GM21529 (cell line): ENCODE results near the gene TFCP2L1.

Experiments
- ATAC-seq: cut with Tn5 transposase; IDR thresholded peaks from one replicate; pipeline ENCODE4 v1.9.1; 2021; ENCODE audit not compliant: unreplicated experiment

TFCP2L1 gene

GRCh38 chr2:121243821-121244460 is 41.1 kb downstream of the TFCP2L1 start:
- no peak for ATAC-seq

- no peak for ATAC-seq
Measured at GRCh38 chr2:121242976-121243375, 42.0 kb downstream of the TFCP2L1 start.

- ATAC-seq, result no peak
Measured at GRCh38 chr2:121242175-121242875, 42.7 kb downstream of the TFCP2L1 start.

GRCh38 chr2:121241466-121241865 is 43.5 kb downstream of the TFCP2L1 start:
- ATAC-seq, result no peak

DNA sequence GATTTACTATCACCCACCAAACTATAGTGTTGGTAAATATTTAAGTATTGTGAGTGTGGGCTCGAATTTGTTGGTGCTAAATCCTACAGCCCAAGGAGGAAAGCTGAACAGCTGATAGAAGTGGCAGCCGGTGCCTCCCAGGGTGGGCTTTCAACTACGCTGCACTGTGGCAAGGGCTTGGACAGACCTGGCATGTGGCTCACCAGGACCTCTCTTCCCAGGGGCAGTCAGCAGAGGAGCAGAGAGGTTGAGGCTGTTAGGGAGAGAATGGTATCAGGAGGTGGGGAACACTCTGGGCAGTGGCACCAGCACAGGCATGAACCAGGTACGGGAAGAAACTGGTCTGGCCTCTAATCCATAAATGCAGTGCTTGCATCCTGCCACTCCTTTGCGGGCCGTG is 44.6 kb downstream of the TFCP2L1 start:
- ATAC-seq, result no peak

DNA sequence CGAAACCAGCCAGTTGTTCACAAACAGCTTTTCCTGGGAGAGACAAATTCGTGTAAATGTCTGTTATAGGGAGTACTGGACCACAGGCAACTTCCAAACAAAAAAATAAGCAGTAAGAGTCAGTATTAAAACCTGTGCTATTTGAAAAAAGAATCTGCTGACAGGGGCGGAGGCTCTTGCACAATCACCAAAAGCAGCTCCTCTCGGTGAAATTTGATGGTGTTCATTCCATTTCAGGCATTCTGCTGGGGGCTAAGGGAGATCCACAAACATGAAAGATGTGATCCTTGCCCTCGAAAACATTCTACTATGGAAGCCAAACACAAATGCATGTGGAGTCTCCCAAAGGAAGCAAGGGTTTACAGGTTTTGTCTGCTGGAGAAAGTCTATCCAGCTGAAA is 45.0 kb downstream of the TFCP2L1 start:
- no peak for ATAC-seq

GRCh38 chr2:121239471-121239870 is 45.5 kb downstream of the TFCP2L1 start:
- ATAC-seq, result no peak

DNA sequence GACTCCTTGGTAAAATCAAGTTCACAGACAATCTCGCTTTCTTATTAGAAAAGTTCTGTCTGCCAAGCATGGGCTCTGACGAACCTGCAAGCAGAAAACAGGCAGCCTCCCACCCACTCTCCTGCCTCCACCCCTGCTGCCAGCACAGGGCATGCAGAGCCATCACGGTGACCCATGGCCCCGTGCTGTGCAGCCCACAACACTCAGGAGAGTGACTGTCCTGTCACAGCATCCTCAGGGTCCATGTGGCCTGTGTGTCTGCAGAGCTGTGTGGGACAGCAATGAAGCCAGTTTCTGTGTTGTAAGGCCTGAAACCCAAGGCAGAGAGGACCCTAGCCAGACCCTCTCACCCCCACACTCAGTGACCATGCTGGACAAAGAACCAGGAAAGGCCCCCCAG is 46.2 kb downstream of the TFCP2L1 start:
- ATAC-seq, result no peak

DNA sequence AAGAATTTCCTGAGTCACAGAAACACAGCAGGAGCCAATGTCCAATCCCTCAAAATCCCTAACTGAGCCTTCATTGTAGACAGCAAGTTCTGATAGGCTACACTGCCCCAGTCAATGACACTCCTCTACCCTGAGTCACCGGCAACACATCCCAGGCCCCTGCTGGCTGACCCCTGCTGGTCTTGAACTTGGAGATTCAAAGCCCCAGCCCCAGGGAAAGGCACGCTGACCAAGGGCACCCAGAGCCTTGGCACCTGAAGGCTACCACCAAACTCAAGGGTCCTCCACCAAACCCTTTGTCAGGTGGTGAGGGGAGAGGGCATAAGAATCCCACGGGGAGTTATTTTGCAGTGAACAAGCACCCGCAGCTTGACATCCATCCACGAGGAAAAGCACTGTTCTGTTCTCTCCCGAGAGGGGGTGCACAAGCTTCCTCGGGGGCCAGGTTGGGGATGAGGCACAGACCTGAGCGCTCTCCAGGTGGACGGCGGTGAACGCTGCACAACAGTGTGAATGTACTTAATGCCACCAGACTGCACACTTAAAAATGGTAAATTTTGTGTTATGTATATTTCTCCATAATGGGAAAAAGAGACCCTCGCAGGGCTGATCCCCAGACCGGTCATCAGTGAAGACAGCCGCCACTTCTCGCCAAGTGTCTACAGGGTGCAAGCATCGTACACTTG is 46.9 kb downstream of the TFCP2L1 start:
- ATAC-seq, result no peak

GRCh38 chr2:121237336-121237979 is 47.5 kb downstream of the TFCP2L1 start:
- ATAC-seq, result no peak

DNA sequence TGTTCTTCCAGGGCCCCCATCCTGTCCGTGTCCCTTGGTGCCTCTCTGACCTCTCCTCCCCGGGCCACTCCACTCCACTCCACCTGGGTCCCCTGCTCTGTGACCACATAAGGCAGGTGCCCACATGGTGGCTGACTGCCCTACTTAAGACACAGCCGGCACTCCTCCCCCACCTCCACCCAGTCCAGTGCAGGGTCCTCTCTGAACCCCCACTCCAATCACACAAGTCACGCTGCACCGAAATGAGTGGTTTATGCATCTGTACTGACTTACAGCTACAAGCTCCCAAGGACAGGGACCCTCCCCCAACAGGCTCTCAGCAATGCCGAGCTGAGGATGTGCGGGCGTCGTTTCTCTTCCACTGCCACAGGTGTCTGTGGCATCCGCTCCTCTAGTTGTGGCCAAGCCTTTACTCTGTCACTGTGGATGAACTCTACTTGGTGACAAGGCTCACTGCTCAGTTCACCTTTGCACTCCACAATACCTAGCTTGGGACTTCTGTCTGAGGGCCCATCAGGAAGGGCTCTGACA is 48.3 kb downstream of the TFCP2L1 start:
- no peak for ATAC-seq

DNA sequence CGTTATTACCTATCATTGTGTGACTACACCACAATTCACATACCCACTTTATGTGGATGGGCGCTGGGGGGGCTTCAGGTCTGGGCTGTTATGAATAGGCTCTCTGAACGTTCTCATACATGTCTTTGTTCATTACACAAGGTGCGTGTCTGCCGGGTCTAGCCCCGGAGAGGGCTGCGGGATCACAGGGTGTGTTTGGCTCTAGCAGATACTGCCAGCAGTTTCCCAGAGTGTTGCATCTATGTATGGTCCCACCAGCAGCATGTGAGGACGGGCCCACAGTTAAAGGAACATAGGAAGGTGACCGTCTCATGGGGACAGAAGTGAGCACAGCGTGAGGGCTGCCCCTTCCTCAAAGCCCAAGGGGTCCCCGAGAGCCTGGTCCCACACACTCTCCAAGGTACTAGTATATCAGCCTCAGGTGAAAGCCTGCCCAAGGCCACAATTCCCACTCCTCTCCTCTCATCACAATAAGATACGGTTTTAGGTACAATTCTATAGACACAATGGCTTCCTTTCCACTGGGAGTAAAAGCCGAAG is 48.8 kb downstream of the TFCP2L1 start:
- ATAC-seq, result no peak

GRCh38 chr2:121235542-121235941 is 49.5 kb downstream of the TFCP2L1 start:
- no peak for ATAC-seq

GRCh38 chr2:121234791-121235190 is 50.2 kb downstream of the TFCP2L1 start:
- no peak for ATAC-seq

DNA sequence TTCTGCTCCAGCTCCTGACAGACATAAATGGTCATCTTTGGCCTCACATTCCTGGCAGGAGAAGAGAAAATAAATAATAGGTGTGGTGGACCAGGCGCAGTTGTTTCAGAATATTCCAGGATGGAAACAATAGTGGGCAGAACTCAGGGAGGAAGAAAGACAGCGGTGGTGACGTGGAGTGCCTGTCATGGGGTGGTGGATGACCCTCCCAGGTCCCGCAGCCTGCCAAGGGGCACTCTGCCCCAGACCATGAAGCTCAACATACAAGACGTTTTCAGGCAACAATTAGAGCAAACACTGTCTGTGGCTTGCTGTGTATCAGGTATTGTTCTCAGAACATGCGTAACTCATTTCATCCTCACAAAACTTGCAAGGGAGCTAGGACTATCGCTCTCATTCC is 50.9 kb downstream of the TFCP2L1 start:
- ATAC-seq, result no peak

- no peak for ATAC-seq
Measured at GRCh38 chr2:121233486-121234110, 51.4 kb downstream of the TFCP2L1 start.

DNA sequence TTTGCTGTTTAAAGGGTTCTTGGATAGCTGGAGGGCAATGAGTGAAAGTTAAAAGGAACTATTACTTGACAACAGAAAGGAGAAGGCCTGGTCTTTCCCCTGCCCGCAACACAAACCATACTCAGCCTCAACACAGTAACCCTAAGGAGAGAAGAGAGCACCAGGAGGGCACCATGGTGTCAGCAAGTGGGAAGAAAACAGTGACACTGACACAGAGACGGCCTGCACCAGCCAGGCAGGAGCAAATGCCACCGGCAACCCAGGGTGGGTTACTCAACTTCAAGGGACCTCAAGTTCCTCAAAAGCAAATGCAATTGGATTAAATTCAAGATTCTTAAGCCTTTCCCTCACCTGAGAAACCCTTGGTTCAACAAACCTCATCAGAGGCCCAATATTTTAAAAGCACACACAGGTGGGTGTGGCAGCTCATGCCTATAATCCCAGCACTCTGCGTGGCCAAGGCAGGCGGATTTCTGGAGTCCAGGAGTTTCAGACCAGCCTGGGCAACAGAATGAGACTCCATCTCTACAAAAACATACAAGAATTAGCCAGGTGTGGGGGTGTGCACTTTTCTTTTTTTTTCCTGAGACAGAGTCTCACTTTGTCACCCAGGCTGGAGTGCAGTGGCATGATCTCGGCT is 52.3 kb downstream of the TFCP2L1 start:
- ATAC-seq, result no peak

DNA sequence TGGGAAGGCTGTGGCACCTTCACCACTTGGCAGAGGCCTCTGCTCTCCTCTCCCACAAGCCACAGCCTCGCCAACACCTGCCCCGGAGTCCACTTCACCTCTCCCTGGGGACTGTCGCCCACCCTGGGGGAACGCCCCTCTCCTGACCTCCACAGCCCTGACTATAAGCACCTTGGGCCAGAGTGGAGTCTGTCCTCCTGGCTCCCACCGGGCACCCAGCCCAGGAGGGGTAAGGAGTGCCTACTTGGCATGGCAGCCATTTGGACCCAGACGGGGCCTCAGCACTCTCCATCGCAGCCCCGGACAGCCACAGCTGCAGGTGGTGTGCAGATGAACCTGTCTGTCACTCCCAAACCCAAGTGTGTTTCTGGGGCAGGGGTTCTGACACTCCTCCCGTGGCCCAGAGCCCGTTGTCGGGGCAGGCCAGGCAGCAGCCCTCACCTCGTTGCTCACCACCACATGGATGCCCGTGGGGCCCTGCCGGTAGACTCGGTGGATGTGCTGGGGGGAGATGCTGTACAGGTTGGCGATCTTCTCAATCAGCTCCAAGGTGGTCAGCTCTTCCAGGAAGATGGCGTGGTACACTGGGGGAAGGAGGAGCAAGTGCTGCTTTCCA is 53.5 kb downstream of the TFCP2L1 start:
- no peak for ATAC-seq

- no peak for ATAC-seq
Measured at GRCh38 chr2:121228521-121228920, 56.5 kb downstream of the TFCP2L1 start.
